Measurements from ENCODE around the gene YTHDF1. TPM values are rescaled to one million over a fixed set of nuclear protein-coding genes. Genes with fewer than 3 reads are reported as not detected.

Gene YTHDF1
- total RNA-seq, 1 donor from 2014 or later: 32.6 TPM

GRCh38 chr20:63188641-63189321, 27.1 kb downstream of the YTHDF1 start:
- ChIA-PET POLR2A (no interaction called here), CTCF (no interaction called here)
- Mint-ChIP-seq H3K27me3 (no peaks in the 10 kb centered on the region), H3K27ac (no peak overlapping the region), H3K4me3 (no peak overlapping the region), H3K9me3 (no peaks in the 10 kb centered on the region), H3K36me3 (ENCODE audit: low read depth) (no peaks in the 10 kb centered on the region), H3K4me1 (no peaks in the 10 kb centered on the region)
- intact Hi-C loops (cut with micrococcal nuclease): no loop called here
- DNase-seq (no peak), ATAC-seq (ENCODE audit: low read depth) (no peak)
- TF ChIP-seq, protein P1, sequence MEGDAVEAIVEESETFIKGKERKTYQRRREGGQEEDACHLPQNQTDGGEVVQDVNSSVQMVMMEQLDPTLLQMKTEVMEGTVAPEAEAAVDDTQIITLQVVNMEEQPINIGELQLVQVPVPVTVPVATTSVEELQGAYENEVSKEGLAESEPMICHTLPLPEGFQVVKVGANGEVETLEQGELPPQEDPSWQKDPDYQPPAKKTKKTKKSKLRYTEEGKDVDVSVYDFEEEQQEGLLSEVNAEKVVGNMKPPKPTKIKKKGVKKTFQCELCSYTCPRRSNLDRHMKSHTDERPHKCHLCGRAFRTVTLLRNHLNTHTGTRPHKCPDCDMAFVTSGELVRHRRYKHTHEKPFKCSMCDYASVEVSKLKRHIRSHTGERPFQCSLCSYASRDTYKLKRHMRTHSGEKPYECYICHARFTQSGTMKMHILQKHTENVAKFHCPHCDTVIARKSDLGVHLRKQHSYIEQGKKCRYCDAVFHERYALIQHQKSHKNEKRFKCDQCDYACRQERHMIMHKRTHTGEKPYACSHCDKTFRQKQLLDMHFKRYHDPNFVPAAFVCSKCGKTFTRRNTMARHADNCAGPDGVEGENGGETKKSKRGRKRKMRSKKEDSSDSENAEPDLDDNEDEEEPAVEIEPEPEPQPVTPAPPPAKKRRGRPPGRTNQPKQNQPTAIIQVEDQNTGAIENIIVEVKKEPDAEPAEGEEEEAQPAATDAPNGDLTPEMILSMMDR (IDR thresholded peaks at IDR 0.05): no peak

GRCh38 chr20:63188159-63188442, 27.8 kb downstream of the YTHDF1 start:
- H3K9me3 Mint-ChIP-seq: no peaks in the 10 kb centered on the region

DNA sequence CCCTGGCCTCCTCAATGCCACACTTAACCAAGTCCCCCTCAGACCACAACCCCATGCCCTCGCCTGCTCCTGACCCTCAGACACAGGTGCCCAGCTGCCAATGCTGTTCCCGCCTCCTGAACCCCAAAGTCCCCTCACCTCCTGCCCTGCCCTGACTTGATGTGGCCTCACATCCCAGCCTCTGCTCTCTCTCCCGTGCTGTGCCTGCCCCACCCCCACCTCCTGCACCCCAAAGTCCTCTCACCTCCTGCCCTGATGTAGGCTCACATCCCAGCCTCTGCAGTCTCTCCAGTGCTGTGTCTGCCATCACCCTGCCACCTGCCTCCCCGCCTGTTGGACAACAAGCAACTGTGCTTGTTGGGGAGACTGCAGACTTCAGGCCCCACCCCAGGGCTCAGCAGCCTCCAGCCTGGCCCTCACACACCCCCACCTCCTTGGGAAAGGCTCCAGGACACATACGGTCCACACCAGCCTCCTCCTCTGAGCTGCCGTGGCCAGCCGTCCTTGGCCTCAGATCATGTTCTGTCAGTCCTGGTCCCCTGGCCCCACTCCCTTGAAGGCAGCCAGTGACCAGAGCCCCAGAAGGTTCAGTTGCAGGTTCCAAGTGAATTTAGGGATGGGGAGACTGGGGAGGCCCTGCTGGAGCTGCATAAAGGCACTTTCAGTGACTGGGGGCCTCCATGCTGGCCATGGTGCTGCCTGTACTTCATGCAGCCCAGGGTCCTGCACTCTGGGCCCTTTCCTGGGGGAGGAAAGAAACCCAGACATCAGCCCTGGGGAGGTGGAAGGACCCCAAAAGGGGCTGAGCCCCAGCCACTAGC, 28.4 kb downstream of the YTHDF1 start:
- no peaks in the 10 kb centered on the region for H3K4me1 Mint-ChIP-seq
- CTCF ChIA-PET: no interaction called here
- H3K9me3 Mint-ChIP-seq: no peaks in the 10 kb centered on the region
- no peak overlapping the region for H3K27ac Mint-ChIP-seq
- POLR2A ChIA-PET: no interaction called here
- TF ChIP-seq, protein P1 (IDR thresholded peaks at IDR 0.05): no peak
- no peak overlapping the region for H3K4me3 Mint-ChIP-seq
- H3K27me3 Mint-ChIP-seq: peaks cover under 1% of the 10 kb centered on the region
- intact Hi-C loops (cut with micrococcal nuclease): no loop called here
- ATAC-seq (ENCODE audit: low read depth) (no peak), DNase-seq (no peak)
- no peaks in the 10 kb centered on the region for H3K36me3 Mint-ChIP-seq (ENCODE audit: low read depth)

More at GRCh38 chr20:63188159-63188442, 27.8 kb downstream of the YTHDF1 start:
- Mint-ChIP-seq H3K27me3 (no peaks in the 10 kb centered on the region), H3K4me1 (no peaks in the 10 kb centered on the region), H3K36me3 (ENCODE audit: low read depth) (no peaks in the 10 kb centered on the region), H3K4me3 (no peak overlapping the region), H3K27ac (no peak overlapping the region)
- TF ChIP-seq, protein P1 (IDR thresholded peaks at IDR 0.05): no peak
- no peak for ATAC-seq (ENCODE audit: low read depth)
- intact Hi-C loops (cut with micrococcal nuclease): no loop called here
- ChIA-PET POLR2A (no interaction called here), CTCF (no interaction called here)
- DNase-seq: no peak

DNA sequence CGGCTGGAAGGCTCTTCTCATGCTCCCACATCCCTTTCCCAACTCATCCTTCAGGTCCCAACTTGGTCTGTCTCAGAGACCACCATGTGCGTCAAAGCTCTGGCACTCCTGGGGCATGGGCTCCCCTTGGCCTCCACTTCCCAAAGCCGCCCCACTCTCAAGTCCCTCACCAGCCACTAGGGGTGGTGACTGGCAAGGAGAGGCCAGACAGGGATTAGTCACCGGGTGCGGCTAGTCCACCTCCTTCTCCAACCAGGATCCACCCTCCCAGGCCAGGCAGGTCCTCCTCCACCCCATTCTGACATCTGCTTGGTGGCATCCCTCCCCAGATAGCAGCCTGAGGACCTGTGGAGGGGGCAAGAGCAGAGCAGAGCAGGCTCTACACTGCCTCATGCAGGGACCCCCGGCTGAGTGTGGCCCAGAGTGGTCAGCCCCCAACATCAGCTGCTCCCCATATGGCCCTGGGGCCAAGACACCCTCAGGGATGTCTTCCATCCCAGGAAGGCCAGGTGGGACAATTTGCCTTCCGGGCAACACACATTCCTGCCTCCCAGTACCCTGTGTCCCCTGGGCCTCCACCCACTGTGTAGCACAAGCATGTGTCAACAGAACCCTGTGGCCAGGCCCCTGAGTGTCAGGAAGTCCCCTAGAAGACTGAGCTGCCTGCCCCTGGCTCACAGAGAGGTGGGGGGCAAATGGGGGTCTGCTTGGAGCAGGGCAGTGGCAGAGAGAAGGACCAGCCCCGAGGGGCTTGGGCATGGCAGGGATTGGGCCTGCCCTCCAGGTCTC, 29.2 kb downstream of the YTHDF1 start:
- Mint-ChIP-seq H3K4me1 (no peaks in the 10 kb centered on the region), H3K9me3 (no peaks in the 10 kb centered on the region), H3K36me3 (ENCODE audit: low read depth) (no peaks in the 10 kb centered on the region), H3K27me3 (peaks cover 7% of the 10 kb centered on the region), H3K4me3 (no peak overlapping the region), H3K27ac (no peak overlapping the region)
- no peak for DNase-seq
- ChIA-PET POLR2A (no interaction called here), CTCF (no interaction called here)
- ATAC-seq (ENCODE audit: low read depth): no peak
- TF ChIP-seq, protein P1 (IDR thresholded peaks at IDR 0.05): no peak
- intact Hi-C loops (cut with micrococcal nuclease): no loop called here

DNA sequence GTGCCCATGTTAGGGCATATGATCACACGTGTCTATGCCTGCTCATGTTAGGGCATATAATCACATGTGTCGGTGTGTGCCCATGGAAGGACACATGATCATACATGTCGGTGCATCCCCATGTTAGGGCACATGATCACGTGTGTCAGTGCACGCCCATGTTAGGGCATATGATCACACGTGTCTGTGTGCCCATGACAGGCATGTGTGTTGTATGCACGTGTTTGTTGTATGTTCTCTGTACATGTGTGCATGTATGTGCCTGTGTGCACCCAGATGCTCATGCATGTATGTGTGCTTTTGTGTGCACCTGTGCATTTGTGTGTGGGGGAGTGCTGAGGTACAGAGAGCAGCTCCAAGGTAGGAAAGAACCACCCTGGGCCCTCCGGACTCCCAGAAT, 29.8 kb downstream of the YTHDF1 start:
- TF ChIP-seq, protein P1 (IDR thresholded peaks at IDR 0.05): no peak
- Mint-ChIP-seq H3K4me3 (no peak overlapping the region), H3K4me1 (no peaks in the 10 kb centered on the region), H3K27ac (no peak overlapping the region), H3K27me3 (peaks cover 11% of the 10 kb centered on the region), H3K36me3 (ENCODE audit: low read depth) (no peaks in the 10 kb centered on the region), H3K9me3 (no peaks in the 10 kb centered on the region)
- ChIA-PET POLR2A (no interaction called here), CTCF (no interaction called here)
- ATAC-seq (ENCODE audit: low read depth) (no peak), DNase-seq (no peak)
- intact Hi-C loops (cut with micrococcal nuclease): no loop called here

Data from activated B cell treated with CpG ODN at 0.5 μM for 24 hours (primary cell).